ENCODE data around the gene HLCS.

Gene HLCS

DNA sequence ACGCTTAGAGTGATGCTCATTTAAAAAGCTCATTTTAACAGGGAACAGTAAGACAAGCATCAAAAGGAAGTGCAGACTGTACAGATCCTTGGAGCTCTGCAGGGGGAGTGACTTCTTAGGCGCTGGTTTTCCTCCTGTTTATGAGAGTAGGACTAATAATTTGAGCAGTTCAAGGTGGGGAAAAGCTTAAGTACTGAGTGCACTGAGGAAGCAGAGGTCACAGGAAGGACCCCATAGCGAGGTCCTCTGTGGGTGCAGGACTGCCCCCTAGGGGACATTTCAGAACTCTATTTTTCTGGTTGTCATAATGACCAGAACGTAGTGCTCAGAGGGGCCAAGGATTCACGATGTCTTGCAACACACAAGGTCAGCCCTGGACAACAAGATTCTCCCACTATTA lies 112.1 kb downstream of the HLCS start:
- Mint-ChIP-seq H3K27ac (no peak overlapping the region), H3K4me1 (no peaks in the 10 kb centered on the region), H3K4me3 (no peak overlapping the region), H3K27me3 (ENCODE audit: low read depth) (peaks cover 14% of the 10 kb centered on the region), H3K36me3 (ENCODE audit: low read depth) (no peaks in the 10 kb centered on the region), H3K9me3 (no peaks in the 10 kb centered on the region)
- TF ChIP-seq, protein P1, sequence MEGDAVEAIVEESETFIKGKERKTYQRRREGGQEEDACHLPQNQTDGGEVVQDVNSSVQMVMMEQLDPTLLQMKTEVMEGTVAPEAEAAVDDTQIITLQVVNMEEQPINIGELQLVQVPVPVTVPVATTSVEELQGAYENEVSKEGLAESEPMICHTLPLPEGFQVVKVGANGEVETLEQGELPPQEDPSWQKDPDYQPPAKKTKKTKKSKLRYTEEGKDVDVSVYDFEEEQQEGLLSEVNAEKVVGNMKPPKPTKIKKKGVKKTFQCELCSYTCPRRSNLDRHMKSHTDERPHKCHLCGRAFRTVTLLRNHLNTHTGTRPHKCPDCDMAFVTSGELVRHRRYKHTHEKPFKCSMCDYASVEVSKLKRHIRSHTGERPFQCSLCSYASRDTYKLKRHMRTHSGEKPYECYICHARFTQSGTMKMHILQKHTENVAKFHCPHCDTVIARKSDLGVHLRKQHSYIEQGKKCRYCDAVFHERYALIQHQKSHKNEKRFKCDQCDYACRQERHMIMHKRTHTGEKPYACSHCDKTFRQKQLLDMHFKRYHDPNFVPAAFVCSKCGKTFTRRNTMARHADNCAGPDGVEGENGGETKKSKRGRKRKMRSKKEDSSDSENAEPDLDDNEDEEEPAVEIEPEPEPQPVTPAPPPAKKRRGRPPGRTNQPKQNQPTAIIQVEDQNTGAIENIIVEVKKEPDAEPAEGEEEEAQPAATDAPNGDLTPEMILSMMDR (IDR thresholded peaks at IDR 0.05; ENCODE audit: unreplicated experiment in 3 of 3) = peak; percentile 54 to 70 (median 59)

DNA sequence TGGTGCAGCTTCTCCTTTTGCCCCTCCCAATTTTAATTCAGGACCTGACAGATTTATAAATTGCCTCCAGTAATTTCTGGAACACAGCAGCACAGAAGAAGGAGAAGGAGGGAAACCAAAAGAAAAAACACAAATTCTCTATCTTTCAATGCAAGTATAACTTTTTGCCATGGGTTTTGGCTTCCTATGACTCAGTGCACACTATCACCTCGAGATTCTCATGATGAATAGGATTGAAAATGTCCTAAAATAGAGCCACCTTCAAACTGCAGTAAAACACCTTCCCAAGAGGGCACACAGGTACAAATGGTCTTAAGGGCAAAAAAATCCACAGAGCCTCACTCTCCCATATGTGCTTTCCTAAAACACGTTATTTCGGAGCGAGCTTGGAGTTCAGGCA lies 113.6 kb downstream of the HLCS start:
- H3K9me3 Mint-ChIP-seq = no peaks in the 10 kb centered on the region
- H3K27ac Mint-ChIP-seq = no peak overlapping the region
- no peaks in the 10 kb centered on the region for H3K36me3 Mint-ChIP-seq (ENCODE audit: low read depth)
- peaks cover 5% of the 10 kb centered on the region for H3K4me1 Mint-ChIP-seq
- H3K4me3 Mint-ChIP-seq = no peak overlapping the region
- peaks cover 11% of the 10 kb centered on the region for H3K27me3 Mint-ChIP-seq (ENCODE audit: low read depth)
- TF ChIP-seq, protein P1 (IDR thresholded peaks at IDR 0.05; ENCODE audit: unreplicated experiment in 3 of 3) = no peak

DNA sequence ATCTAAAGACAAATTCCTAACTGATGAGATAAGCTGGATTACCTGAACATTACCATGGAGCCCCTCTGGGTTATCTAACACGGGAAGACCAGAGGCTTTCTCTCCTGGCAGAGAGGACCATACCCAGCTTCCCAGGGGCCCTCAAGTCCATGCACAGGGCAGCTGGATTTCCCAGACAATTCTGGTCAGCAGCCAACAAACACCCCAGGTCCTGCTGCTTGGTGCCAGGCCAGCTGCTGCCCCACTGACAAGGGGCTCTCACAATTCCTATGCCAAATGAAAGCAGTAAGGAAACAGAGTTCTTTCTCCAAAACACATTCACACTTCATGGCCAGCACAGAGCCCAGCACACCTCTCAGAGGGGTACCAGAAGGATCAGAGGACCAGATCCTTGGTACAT lies 114.2 kb downstream of the HLCS start:
- Mint-ChIP-seq H3K4me1 (peaks cover 5% of the 10 kb centered on the region), H3K27me3 (ENCODE audit: low read depth) (peaks cover 9% of the 10 kb centered on the region), H3K36me3 (ENCODE audit: low read depth) (no peaks in the 10 kb centered on the region), H3K27ac (no peak overlapping the region), H3K9me3 (no peaks in the 10 kb centered on the region), H3K4me3 (no peak overlapping the region)
- TF ChIP-seq, protein P1 (IDR thresholded peaks at IDR 0.05; ENCODE audit: unreplicated experiment in 3 of 3) = no peak

DNA sequence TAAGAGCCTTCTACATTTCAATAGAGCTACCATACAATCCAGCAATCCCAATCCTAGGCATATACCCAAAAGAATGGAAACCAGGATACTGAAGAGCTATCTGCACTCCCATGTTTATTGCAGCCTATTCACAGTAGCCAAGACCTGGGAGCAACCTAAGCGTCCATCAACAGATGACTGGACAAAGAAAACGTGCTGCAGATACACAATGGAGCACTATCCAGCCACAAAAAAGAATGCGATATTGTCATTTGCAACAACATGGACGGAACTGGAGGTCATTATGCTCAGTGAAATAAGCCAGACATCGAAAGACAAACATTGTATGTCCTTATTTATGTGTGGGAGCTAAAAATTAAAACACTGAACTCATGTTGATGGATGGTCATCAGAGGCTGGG lies 115.3 kb downstream of the HLCS start:
- H3K27me3 Mint-ChIP-seq (ENCODE audit: low read depth) = peaks cover 8% of the 10 kb centered on the region
- TF ChIP-seq, protein P1 (IDR thresholded peaks at IDR 0.05; ENCODE audit: unreplicated experiment in 3 of 3) = no peak
- H3K9me3 Mint-ChIP-seq = no peaks in the 10 kb centered on the region
- no peak overlapping the region for H3K4me3 Mint-ChIP-seq
- H3K36me3 Mint-ChIP-seq (ENCODE audit: low read depth) = no peaks in the 10 kb centered on the region
- H3K27ac Mint-ChIP-seq = no peak overlapping the region
- H3K4me1 Mint-ChIP-seq = peaks cover 5% of the 10 kb centered on the region

- Mint-ChIP-seq H3K4me1 (peaks cover 5% of the 10 kb centered on the region), H3K27ac (no peak overlapping the region), H3K27me3 (ENCODE audit: low read depth) (peaks cover 8% of the 10 kb centered on the region), H3K4me3 (no peak overlapping the region), H3K36me3 (ENCODE audit: low read depth) (no peaks in the 10 kb centered on the region), H3K9me3 (no peaks in the 10 kb centered on the region)
- TF ChIP-seq, protein P1 (IDR thresholded peaks at IDR 0.05; ENCODE audit: unreplicated experiment in 3 of 3) = no peak
Measured at GRCh38 chr21:36850372-36850771, 116.1 kb downstream of the HLCS start.

DNA sequence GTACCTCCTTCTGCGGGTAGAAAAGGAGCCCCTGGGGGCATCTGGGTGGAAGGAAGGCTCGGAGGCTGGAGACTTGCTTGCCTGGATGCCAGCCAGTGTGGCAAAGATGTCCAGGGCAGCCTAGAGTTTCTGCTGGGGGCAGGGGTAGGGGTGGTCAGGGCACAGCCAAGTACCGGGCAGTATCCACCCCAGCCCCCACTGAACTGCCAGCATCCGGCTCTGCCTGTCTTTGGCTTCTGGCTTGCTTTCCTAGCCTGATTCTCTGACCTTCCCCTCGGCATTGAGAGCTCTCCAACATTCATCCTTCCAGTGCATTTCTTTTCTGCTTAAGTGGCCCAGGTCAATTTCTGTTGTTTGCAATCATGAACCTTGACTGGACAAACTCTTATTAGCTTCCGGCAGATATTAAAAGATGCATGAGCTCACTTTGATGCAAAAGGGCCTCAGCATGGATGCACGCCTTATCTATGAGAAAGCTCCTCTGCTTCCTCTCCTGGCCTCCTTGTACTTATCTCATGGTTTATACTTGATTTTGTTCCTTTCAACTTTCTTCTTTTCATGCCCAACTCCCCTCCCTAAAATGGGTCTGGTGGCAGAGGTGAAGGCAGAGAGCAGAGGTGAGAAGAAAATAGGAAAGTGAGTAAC lies 116.9 kb downstream of the HLCS start:
- no peaks in the 10 kb centered on the region for H3K9me3 Mint-ChIP-seq
- peaks cover 8% of the 10 kb centered on the region for H3K27me3 Mint-ChIP-seq (ENCODE audit: low read depth)
- no peak overlapping the region for H3K4me3 Mint-ChIP-seq
- H3K36me3 Mint-ChIP-seq (ENCODE audit: low read depth) = no peaks in the 10 kb centered on the region
- TF ChIP-seq, protein P1 (IDR thresholded peaks at IDR 0.05; ENCODE audit: unreplicated experiment in 3 of 3) = no peak
- no peak overlapping the region for H3K27ac Mint-ChIP-seq
- peaks cover 5% of the 10 kb centered on the region for H3K4me1 Mint-ChIP-seq
